Measurements from ENCODE around the gene NES.
A peak's percentile ranks its signal among the peaks of the same experiment; 100 is the strongest.

Gene NES

GRCh38 chr1:156662005-156662799, 15.0 kb downstream of the NES start:
- DNase-seq: no peak

GRCh38 chr1:156660752-156661112, 16.5 kb downstream of the NES start:
- DNase-seq: no peak

GRCh38 chr1:156659988-156660751, 17.0 kb downstream of the NES start:
- DNase-seq: peak; percentile 70

GRCh38 chr1:156659661-156659987, 17.6 kb downstream of the NES start:
- DNase-seq: no peak

GRCh38 chr1:156658945-156659574, 18.1 kb downstream of the NES start:
- DNase-seq: no peak

- no peak for DNase-seq
These were observed 18.7 kb downstream of the NES start for GRCh38 chr1:156658496-156658895.

- no peak for DNase-seq
These were observed 19.4 kb downstream of the NES start for GRCh38 chr1:156657741-156658319.

GRCh38 chr1:156656806-156657740, 20.1 kb downstream of the NES start:
- no peak for DNase-seq

GRCh38 chr1:156655904-156656516, 21.2 kb downstream of the NES start:
- DNase-seq: no peak

- DNase-seq: no peak
These were observed 21.9 kb downstream of the NES start for GRCh38 chr1:156655151-156655903.

- no peak for DNase-seq
These were observed 22.5 kb downstream of the NES start for GRCh38 chr1:156654700-156655099.

GRCh38 chr1:156652992-156653355, 24.2 kb downstream of the NES start:
- no peak for DNase-seq

- DNase-seq: no peak
These were observed 24.8 kb downstream of the NES start for GRCh38 chr1:156652131-156652991.

- no peak for DNase-seq
These were observed 28.3 kb downstream of the NES start for GRCh38 chr1:156648951-156649350.

GRCh38 chr1:156648496-156648895, 28.7 kb downstream of the NES start:
- no peak for DNase-seq

- no peak for DNase-seq
These were observed 29.9 kb downstream of the NES start for GRCh38 chr1:156647351-156647750.

- DNase-seq: no peak
These were observed 30.4 kb downstream of the NES start for GRCh38 chr1:156646738-156647211.

GRCh38 chr1:156645666-156646065, 31.5 kb downstream of the NES start:
- no peak for DNase-seq

GRCh38 chr1:156645056-156645455, 32.2 kb downstream of the NES start:
- no peak for DNase-seq

- no peak for DNase-seq
These were observed 32.6 kb downstream of the NES start for GRCh38 chr1:156644640-156645039.

All from DMS79 (cell line).